Body of pancreas (tissue), 4 donors: ENCODE data around the gene SLX4IP. TPM values are rescaled to one million over a fixed set of nuclear protein-coding genes. Genes with fewer than 3 reads are reported as not detected.

Experiments
- ATAC-seq: fragments of 150-250 bp; one replicate; pipeline ENCODE4 v1.9.1; 2016
- DNase-seq, 4 donors: peaks; one replicate each; pipeline ENCODE4 v3.0.0-alpha.2; 2019
- H3K27ac ChIP-seq, 4 donors: fragments of 200-600 bp; sonication (generic); 1 replicate in 3 of 4; 2 replicates in 1 of 4; pipeline versions ENCODE4 v1.5.1 to v1.6.1; 2016 to 2019; ENCODE audit warnings: mild to moderate bottlenecking in 1 of 4, mixed read lengths in 1 of 4, moderate library complexity in 1 of 4
- H3K27me3 ChIP-seq, 2 donors: fragments of 200-600 bp; sonication (generic); one replicate each; pipeline ENCODE4 v1.6.0; 2016; ENCODE audit warnings: mild to moderate bottlenecking in 1 of 2
- H3K36me3 ChIP-seq, 2 donors: fragments of 200-600 bp; sonication (generic); replicated peaks in 1 of 2; 2 replicates each; pipeline ENCODE4 v1.5.1; 2016; ENCODE audit warnings: low read depth in 2 of 2; ENCODE audit not compliant: insufficient read depth in 1 of 2
- H3K4me1 ChIP-seq: fragments of 200-600 bp; sonication (generic); one replicate; pipeline ENCODE4 v1.6.0; 2016
- H3K4me3 ChIP-seq, 2 donors: fragments of 200-600 bp; sonication (generic); 1 replicate in 1 of 2; 2 replicates in 1 of 2; pipeline ENCODE4 v1.5.1; 2016 to 2019
- H3K9me3 ChIP-seq, 3 donors: fragments of 200-600 bp; sonication (generic); 1 replicate in 2 of 3; 2 replicates in 1 of 3; pipeline ENCODE4 v1.5.1; 2016
- POLR2A ChIP-seq, 3 donors: fragments of 450-650 bp; IDR thresholded peaks; one replicate each; pipeline ENCODE4 v1.6.1; 2016; ENCODE audit warnings: antibody characterized with exemption in 3 of 3, mild to moderate bottlenecking in 2 of 3
- WGBS, 2 donors: methylation state at CpG; one replicate each; pipeline ENCODE4 v1.1.5; 2017; 5-methylcytosine and 5-hydroxymethylcytosine counted together
- intact Hi-C: fragments of 100-400 bp; cut with DNase I; formaldehyde crosslinking; loops from one replicate; pipeline ENCODE4 v1.15.1; 2023
- total RNA-seq, 2 donors: library from RNA; depleted of rRNA; stranded (reverse); fragments of >200 nt; gene quantifications; one replicate each; pipeline ENCODE4 v1.1.0, GENCODE V29; 2016
- TF ChIP-seq, protein P1 (sequence below), 7 experiments: fragments of 450-650 bp in 4 of 7; fragments of 200-600 bp in 3 of 7; sonication (generic) in 3 of 7; IDR thresholded peaks; one replicate each; pipeline ENCODE4 v1.5.1; 2016 to 2019; ENCODE audit warnings: antibody characterized with exemption in 7 of 7

SLX4IP gene
- total RNA-seq, 2 donors from 2014 or later: 4.3 to 4.7 TPM

GRCh38 chr20:10634683-10635411 lies 199.7 kb downstream of the SLX4IP start:
- intact Hi-C loops: no loop called here
- DNase-seq (no peak), ATAC-seq (no peak)
- H3K27ac ChIP-seq: peak overlapping the region in 1 of 4 donors; percentile 19
- H3K4me3 ChIP-seq: no peak overlapping the region
- peaks cover 18% of the 10 kb centered on the region for H3K4me1 ChIP-seq
- H3K36me3 ChIP-seq: peaks cover 0 to 2% of the 10 kb centered on the region in 2 donors
- H3K27me3 ChIP-seq: no peaks in the 10 kb centered on the region
- H3K9me3 ChIP-seq: no peaks in the 10 kb centered on the region
- no peak for TF ChIP-seq POLR2A (IDR thresholded peaks at IDR 0.05)
- TF ChIP-seq, protein P1, sequence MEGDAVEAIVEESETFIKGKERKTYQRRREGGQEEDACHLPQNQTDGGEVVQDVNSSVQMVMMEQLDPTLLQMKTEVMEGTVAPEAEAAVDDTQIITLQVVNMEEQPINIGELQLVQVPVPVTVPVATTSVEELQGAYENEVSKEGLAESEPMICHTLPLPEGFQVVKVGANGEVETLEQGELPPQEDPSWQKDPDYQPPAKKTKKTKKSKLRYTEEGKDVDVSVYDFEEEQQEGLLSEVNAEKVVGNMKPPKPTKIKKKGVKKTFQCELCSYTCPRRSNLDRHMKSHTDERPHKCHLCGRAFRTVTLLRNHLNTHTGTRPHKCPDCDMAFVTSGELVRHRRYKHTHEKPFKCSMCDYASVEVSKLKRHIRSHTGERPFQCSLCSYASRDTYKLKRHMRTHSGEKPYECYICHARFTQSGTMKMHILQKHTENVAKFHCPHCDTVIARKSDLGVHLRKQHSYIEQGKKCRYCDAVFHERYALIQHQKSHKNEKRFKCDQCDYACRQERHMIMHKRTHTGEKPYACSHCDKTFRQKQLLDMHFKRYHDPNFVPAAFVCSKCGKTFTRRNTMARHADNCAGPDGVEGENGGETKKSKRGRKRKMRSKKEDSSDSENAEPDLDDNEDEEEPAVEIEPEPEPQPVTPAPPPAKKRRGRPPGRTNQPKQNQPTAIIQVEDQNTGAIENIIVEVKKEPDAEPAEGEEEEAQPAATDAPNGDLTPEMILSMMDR (IDR thresholded peaks at IDR 0.05): no peak
- 84 to 87% methylated on average over 11 of the region's 11 CpGs for WGBS, 2 donors

GRCh38 chr20:10635476-10636208 lies 200.5 kb downstream of the SLX4IP start:
- Histone ChIP-seq H3K36me3 (peaks cover 2 to 5% of the 10 kb centered on the region in 2 donors), H3K27me3 (no peaks in the 10 kb centered on the region), H3K9me3 (no peaks in the 10 kb centered on the region), H3K4me1 (peaks cover 18% of the 10 kb centered on the region), H3K27ac (peak overlapping the region in 1 of 4 donors; percentile 19), H3K4me3 (no peak overlapping the region)
- WGBS, 2 donors: 92 to 93% methylated on average over 5 of the region's 5 CpGs
- ATAC-seq (no peak), DNase-seq (no peak)
- intact Hi-C loops: no loop called here
- TF ChIP-seq POLR2A (IDR thresholded peaks at IDR 0.05): no peak
- TF ChIP-seq, protein P1 (IDR thresholded peaks at IDR 0.05): no peak

GRCh38 chr20:10636326-10636818 lies 201.3 kb downstream of the SLX4IP start:
- H3K9me3 ChIP-seq: no peaks in the 10 kb centered on the region
- peaks cover 18% of the 10 kb centered on the region for H3K4me1 ChIP-seq
- DNase-seq (peak in 1 of 4 donors; percentile 29), ATAC-seq (peak; percentile 38)
- H3K4me3 ChIP-seq: no peak overlapping the region
- H3K36me3 ChIP-seq: peaks cover 9 to 11% of the 10 kb centered on the region in 2 donors
- WGBS, 2 donors: 68 to 73% methylated on average over 3 to 5 of the region's 5 CpGs
- no peaks in the 10 kb centered on the region for H3K27me3 ChIP-seq
- no peak for TF ChIP-seq POLR2A (IDR thresholded peaks at IDR 0.05)
- TF ChIP-seq, protein P1 (IDR thresholded peaks at IDR 0.05): no peak
- peak overlapping the region in 2 of 4 donors; percentile 19 to 48 for H3K27ac ChIP-seq
- intact Hi-C loops: no loop called here

- ATAC-seq (peak; percentile 21), DNase-seq (peak in 2 of 4 donors; percentile 37 to 44)
- TF ChIP-seq POLR2A (IDR thresholded peaks at IDR 0.05): no peak
- TF ChIP-seq, protein P1 (IDR thresholded peaks at IDR 0.05): no peak
- H3K36me3 ChIP-seq: peaks cover 12 to 18% of the 10 kb centered on the region in 2 donors
- H3K4me3 ChIP-seq: no peak overlapping the region
- intact Hi-C loops: no loop called here
- H3K27ac ChIP-seq: peak overlapping the region in 3 of 4 donors; percentile 18 to 48 (median 24)
- H3K27me3 ChIP-seq: no peaks in the 10 kb centered on the region
- H3K9me3 ChIP-seq: no peaks in the 10 kb centered on the region
- WGBS, 2 donors: 57 to 65% methylated on average over 5 to 10 of the region's 10 CpGs
- peaks cover 18% of the 10 kb centered on the region for H3K4me1 ChIP-seq
Observed at GRCh38 chr20:10637031-10637559, 202.0 kb downstream of the SLX4IP start.
